Esophagus muscularis mucosa (tissue), 4 donors: ENCODE data around the gene NXPH3. TPM values are rescaled to one million over a fixed set of nuclear protein-coding genes. Genes with fewer than 3 reads are reported as not detected.

Experiments used
- DNase-seq: peaks from one replicate; pipeline ENCODE4 v3.0.0-alpha.2; 2017; ENCODE audit errors: extremely low spot score
- H3K27ac ChIP-seq, 4 donors: fragments of 200-600 bp; sonication (generic); replicated peaks in 1 of 4; 1 replicate in 3 of 4; 2 replicates in 1 of 4; pipeline ENCODE4 v1.5.1; 2016 to 2019; ENCODE audit warnings: mild to moderate bottlenecking in 1 of 4
- H3K27me3 ChIP-seq, 4 donors: fragments of 200-600 bp; sonication (generic); one replicate each; pipeline versions ENCODE4 v1.5.1 to v1.6.0; 2016 to 2019
- H3K36me3 ChIP-seq, 4 donors: fragments of 200-600 bp; sonication (generic); one replicate each; pipeline ENCODE4 v1.5.1; 2016 to 2019
- H3K4me1 ChIP-seq, 4 donors: fragments of 200-600 bp; sonication (generic); one replicate each; pipeline ENCODE4 v1.5.1; 2016 to 2019
- H3K4me3 ChIP-seq, 4 donors: fragments of 200-600 bp; sonication (generic); 1 replicate in 2 of 4; 2 replicates in 2 of 4; pipeline ENCODE4 v1.5.1; 2016 to 2019; ENCODE audit warnings: mild to moderate bottlenecking in 4 of 4, moderate library complexity in 1 of 4
- H3K9me3 ChIP-seq, 4 donors: fragments of 200-600 bp; sonication (generic); 1 replicate in 3 of 4; 2 replicates in 1 of 4; pipeline ENCODE4 v1.5.1; 2016 to 2019
- CTCF ChIP-seq, 3 experiments: fragments of 200-600 bp in 2 of 3; fragments of 450-650 bp in 1 of 3; sonication (generic) in 2 of 3; IDR thresholded peaks; one replicate each; pipeline ENCODE4 v1.5.1; 2017 to 2019; ENCODE audit warnings: antibody characterized with exemption in 3 of 3, mild to moderate bottlenecking in 2 of 3, moderate library complexity in 1 of 3
- EP300 ChIP-seq: sonication (generic); formaldehyde crosslinking; IDR thresholded peaks from one replicate; pipeline ENCODE4 v1.6.1; 2017; ENCODE audit warnings: antibody characterized with exemption
- POLR2A ChIP-seq: fragments of 450-650 bp; IDR thresholded peaks from one replicate; pipeline ENCODE4 v1.6.1; 2017; ENCODE audit warnings: antibody characterized with exemption, moderate library complexity, mild to moderate bottlenecking, low read depth
- POLR2AphosphoS5 ChIP-seq, 2 donors: sonication (generic); formaldehyde crosslinking; IDR thresholded peaks; one replicate each; pipeline ENCODE4 v1.6.1; 2017; ENCODE audit warnings: antibody characterized with exemption in 2 of 2
- WGBS: methylation state at CpG from one replicate; pipeline ENCODE4 v1.1.5; 2018; 5-methylcytosine and 5-hydroxymethylcytosine counted together
- intact Hi-C: fragments of 100-400 bp; cut with DNase I; formaldehyde crosslinking; loops from one replicate; pipeline ENCODE4 v1.15.1; 2023
- total RNA-seq, 4 donors: library from RNA; depleted of rRNA; stranded (reverse); fragments of >200 nt; gene quantifications; one replicate each; pipeline versions ENCODE4 v1.1.0 to v1.2.1, GENCODE V29; 2016

Gene NXPH3
- total RNA-seq, 4 donors from 2014 or later, result 12.6 to 37.8 (median 21.2) TPM

DNA sequence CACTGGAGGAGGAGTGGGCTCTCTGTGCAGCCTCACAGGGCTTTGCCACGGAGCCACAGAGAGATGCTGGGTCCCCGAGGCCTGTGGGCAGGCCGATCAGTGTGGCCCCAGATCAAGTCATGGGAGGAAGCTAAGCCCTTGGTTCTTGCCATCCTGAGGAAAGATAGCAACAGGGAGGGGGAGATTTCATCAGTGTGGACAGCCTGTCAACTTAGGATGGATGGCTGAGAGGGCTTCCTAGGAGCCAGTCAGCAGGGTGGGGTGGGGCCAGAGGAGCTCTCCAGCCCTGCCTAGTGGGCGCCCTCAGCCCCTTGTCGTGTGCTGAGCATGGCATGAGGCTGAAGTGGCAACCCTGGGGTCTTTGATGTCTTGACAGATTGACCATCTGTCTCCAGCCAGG lies 3.9 kb downstream of the NXPH3 start:
- 90% methylated on average over 2 of the region's 5 CpGs for WGBS
- Histone ChIP-seq H3K4me3 (no peak overlapping the region), H3K4me1 (peaks cover 28 to 42% (median 36%) of the 10 kb centered on the region in 4 donors), H3K27ac (no peak overlapping the region), H3K9me3 (no peaks in the 10 kb centered on the region), H3K27me3 (no peaks in the 10 kb centered on the region), H3K36me3 (peaks cover 0 to 11% (median 0%) of the 10 kb centered on the region in 4 donors)
- intact Hi-C loops, result loop anchor here (5.0 to 10.0 kb wide), 2 partner anchors 33 to 415 kb away; partner anchors contain the start of gene DLX3
- no peak for DNase-seq
- no peak for TF ChIP-seq EP300
- TF ChIP-seq CTCF (IDR thresholded peaks at IDR 0.05), result no peak
- TF ChIP-seq POLR2A, result no peak
- no peak for TF ChIP-seq POLR2AphosphoS5 (IDR thresholded peaks at IDR 0.05)

DNA sequence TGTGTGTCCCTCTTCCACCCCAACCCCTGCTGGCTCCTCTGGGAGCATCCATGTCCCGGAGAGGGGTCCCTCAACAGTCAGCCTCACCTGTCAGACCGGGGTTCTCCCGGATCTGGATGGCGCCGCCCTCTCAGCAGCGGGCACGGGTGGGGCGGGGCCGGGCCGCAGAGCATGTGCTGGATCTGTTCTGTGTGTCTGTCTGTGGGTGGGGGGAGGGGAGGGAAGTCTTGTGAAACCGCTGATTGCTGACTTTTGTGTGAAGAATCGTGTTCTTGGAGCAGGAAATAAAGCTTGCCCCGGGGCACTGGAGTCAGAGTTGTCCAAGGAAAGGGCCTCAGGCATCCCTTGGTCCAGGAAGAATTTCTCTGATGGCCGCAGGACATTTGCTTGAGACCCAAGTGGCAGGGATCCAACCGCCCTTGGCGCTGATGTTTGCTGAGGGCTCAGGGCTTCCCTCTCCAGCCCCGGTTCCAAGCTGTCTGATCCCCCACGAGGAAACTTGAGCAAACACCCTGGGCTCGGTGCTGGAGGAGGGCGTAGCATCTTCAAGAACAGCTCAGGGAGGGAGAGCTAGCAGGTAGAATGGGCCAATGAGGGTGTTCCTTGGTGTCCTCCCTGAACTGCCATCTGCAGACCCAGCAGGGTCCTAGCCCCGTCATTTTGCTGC lies 4.5 kb downstream of the NXPH3 start:
- no peaks in the 10 kb centered on the region for H3K9me3 ChIP-seq
- H3K4me1 ChIP-seq, result peaks cover 22 to 35% (median 30%) of the 10 kb centered on the region in 4 donors
- no peak for DNase-seq
- TF ChIP-seq CTCF (IDR thresholded peaks at IDR 0.05), result no peak
- TF ChIP-seq POLR2AphosphoS5 (IDR thresholded peaks at IDR 0.05), result no peak
- TF ChIP-seq POLR2A, result no peak
- no peak for TF ChIP-seq EP300
- no peaks in the 10 kb centered on the region for H3K27me3 ChIP-seq
- WGBS, result 96% methylated on average over 5 of the region's 21 CpGs
- H3K4me3 ChIP-seq, result no peak overlapping the region
- H3K36me3 ChIP-seq, result peaks cover 0 to 11% (median 0%) of the 10 kb centered on the region in 4 donors
- no peak overlapping the region for H3K27ac ChIP-seq
- intact Hi-C loops, result no loop called here

DNA sequence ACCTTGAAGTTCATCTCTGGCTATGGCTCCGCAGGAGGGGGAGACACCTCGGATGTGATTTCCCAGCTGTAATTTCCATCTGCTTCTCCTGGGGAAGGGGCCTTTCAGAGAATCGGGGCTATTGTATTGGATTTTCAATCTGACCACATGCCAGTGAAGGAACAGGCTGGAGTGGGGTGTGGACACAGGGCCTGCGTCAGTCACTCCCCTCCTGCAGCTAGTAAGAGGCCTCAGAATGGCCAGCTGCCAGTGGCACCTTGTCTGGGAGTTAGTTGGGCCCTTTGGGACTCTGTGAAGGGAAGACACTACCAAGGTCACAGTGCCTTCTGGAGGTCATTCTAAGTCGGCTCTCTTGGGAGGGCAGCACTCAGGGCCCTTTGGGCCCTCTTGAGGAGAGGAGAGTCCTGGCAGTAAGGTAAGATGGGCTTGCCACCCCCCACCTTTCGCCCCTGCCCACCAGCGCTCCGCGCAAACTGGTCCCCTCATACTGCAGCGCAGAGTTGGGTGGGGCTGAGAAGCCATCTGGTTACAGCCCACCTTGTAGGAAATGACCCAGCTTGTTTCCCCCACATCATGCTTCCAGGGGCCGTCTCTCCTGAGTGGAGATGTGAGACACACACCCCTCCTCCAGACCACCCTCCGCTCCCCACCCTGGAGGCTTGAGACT lies 5.4 kb downstream of the NXPH3 start:
- Histone ChIP-seq H3K36me3 (peaks cover 0 to 11% (median 0%) of the 10 kb centered on the region in 4 donors), H3K27me3 (no peaks in the 10 kb centered on the region), H3K27ac (no peak overlapping the region), H3K4me1 (peaks cover 20 to 26% (median 23%) of the 10 kb centered on the region in 4 donors), H3K4me3 (no peak overlapping the region), H3K9me3 (no peaks in the 10 kb centered on the region)
- no peak for DNase-seq
- TF ChIP-seq EP300 (no peak), POLR2AphosphoS5 (IDR thresholded peaks at IDR 0.05) (no peak), POLR2A (no peak), CTCF (IDR thresholded peaks at IDR 0.05) (no peak)
- intact Hi-C loops, result no loop called here
- 91% methylated on average over 10 of the region's 12 CpGs for WGBS

DNA sequence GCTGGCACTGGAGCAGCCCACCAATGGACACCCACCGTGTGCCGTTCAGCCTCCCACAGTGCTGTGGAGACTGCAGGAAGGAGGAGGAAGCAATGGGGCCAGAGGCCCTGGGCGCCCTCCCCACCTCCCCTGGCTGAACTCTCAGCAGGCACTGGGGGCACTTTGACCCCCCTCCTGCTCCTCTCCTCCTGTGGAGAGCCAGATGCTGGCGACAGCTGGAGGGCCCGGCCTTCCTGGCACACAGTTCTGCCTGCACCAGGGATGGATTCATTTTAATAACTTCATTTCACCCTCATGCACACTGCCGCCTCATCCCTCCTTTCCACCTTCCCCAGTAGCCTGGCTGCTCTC lies 6.0 kb downstream of the NXPH3 start:
- no peak overlapping the region for H3K4me3 ChIP-seq
- H3K36me3 ChIP-seq, result peaks cover 0 to 14% (median 0%) of the 10 kb centered on the region in 4 donors
- H3K27ac ChIP-seq, result no peak overlapping the region
- H3K27me3 ChIP-seq, result no peaks in the 10 kb centered on the region
- H3K9me3 ChIP-seq, result no peaks in the 10 kb centered on the region
- TF ChIP-seq CTCF (IDR thresholded peaks at IDR 0.05), result no peak
- TF ChIP-seq POLR2AphosphoS5 (IDR thresholded peaks at IDR 0.05), result no peak
- TF ChIP-seq EP300, result no peak
- TF ChIP-seq POLR2A, result no peak
- 79% methylated on average over 5 of the region's 6 CpGs for WGBS
- peaks cover 17 to 20% (median 19%) of the 10 kb centered on the region in 4 donors for H3K4me1 ChIP-seq
- no peak for DNase-seq
- intact Hi-C loops, result no loop called here
